C4-2B (cell line): ENCODE results near the gene ZBTB20.

Experiments used
- H3K27ac ChIP-seq: fragments of 450-650 bp; 2 replicates; pipeline ENCODE4 v1.5.1; 2017
- ZFX ChIP-seq: fragments of 450-650 bp; IDR thresholded peaks from 2 replicates; pipeline ENCODE4 v1.6.1; 2017
- TF ChIP-seq, protein P1 (sequence below): fragments of 450-650 bp; conservative IDR thresholded peaks from 2 replicates; pipeline ENCODE4 v1.5.1; 2017; ENCODE audit warnings: mild to moderate bottlenecking

The ZBTB20 gene

DNA sequence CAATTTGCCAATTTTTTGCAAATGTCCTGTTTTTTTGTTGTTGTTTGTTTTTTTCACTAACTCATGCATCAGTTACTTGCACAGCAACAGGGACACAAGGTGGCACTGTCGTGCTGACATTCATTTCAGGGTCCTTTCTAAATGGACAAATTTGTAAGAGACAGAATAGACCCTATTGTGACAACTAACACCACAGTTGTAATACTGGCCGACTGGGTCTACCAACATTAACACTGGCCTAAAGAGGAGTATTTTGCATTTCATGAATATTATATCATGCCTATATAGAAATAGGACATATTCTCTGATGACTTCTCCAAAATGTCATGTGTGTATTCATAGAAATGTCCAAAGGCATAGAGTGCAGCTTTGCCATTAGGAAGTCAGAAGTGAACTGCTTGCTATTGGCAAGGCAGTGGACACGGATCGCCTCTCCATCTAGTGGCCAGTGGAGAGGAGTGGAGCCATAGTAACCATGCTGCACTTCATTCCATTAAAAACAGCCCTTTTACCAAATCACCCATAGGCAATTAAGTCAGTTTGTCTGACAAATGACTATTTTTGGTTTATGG, 54.8 kb downstream of the ZBTB20 start:
- TF ChIP-seq, protein P1, sequence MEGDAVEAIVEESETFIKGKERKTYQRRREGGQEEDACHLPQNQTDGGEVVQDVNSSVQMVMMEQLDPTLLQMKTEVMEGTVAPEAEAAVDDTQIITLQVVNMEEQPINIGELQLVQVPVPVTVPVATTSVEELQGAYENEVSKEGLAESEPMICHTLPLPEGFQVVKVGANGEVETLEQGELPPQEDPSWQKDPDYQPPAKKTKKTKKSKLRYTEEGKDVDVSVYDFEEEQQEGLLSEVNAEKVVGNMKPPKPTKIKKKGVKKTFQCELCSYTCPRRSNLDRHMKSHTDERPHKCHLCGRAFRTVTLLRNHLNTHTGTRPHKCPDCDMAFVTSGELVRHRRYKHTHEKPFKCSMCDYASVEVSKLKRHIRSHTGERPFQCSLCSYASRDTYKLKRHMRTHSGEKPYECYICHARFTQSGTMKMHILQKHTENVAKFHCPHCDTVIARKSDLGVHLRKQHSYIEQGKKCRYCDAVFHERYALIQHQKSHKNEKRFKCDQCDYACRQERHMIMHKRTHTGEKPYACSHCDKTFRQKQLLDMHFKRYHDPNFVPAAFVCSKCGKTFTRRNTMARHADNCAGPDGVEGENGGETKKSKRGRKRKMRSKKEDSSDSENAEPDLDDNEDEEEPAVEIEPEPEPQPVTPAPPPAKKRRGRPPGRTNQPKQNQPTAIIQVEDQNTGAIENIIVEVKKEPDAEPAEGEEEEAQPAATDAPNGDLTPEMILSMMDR, result peak; percentile 81
- no peak for TF ChIP-seq ZFX
- no peak overlapping the region for H3K27ac ChIP-seq

DNA sequence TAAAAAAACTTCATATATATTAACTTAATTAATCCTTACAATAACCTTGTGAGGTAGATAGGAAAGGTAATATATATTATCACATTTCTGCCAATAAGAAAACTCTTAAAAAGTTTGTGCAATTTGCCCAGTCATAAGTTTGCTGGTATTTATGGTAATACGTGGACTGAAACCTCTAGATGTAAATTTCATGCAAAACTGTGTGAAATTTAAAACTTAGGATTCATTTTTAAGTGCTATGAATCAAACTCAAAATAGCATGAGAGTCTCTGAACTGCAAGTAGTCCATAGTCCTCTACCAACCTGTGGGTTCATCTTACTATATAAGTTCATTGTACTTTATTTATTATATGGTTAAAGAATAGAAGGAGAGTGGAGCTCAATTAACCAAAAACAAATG, 56.4 kb downstream of the ZBTB20 start:
- TF ChIP-seq, protein P1, result no peak
- no peak for TF ChIP-seq ZFX
- H3K27ac ChIP-seq, result no peak overlapping the region

DNA sequence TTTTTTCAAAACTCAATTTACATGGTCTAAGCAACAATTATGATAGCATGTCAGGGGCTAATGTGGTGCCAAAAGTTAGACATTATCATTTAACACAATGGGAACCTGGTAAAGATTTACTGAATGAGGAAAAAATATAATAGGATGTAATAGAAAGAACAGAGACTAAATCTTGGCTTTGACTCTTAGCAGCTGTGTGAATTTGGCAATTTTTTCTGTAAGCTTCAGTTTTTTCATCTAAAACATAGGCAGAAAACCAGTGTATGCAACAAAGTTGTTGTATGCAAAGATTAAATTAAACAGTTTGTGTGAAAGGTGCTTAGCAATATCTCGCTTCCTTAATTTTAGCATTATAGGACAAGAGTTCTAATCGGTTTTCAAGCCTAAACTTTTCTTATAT, 57.6 kb downstream of the ZBTB20 start:
- H3K27ac ChIP-seq, result no peak overlapping the region
- no peak for TF ChIP-seq ZFX
- TF ChIP-seq, protein P1, result no peak

DNA sequence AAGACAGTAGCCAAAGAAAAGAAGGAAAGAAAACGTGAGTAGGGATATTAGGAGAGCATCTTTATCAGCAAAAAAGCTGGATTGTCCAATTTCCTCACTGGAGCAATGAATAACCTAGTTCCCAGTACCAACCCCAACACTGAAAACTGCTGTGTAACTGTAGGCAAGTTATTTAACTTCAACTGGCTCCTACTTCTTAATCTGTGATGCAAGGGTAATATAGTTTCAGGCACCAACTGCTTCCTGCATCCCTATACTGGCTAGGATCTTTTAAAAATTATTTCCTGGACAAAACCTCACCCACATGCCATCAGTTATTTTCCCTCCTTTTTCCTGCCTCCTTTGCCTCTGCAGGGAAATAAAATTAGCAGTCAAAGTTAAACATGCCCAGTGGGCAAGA, 59.6 kb downstream of the ZBTB20 start:
- H3K27ac ChIP-seq, result no peak overlapping the region
- TF ChIP-seq, protein P1, result no peak
- TF ChIP-seq ZFX, result no peak

DNA sequence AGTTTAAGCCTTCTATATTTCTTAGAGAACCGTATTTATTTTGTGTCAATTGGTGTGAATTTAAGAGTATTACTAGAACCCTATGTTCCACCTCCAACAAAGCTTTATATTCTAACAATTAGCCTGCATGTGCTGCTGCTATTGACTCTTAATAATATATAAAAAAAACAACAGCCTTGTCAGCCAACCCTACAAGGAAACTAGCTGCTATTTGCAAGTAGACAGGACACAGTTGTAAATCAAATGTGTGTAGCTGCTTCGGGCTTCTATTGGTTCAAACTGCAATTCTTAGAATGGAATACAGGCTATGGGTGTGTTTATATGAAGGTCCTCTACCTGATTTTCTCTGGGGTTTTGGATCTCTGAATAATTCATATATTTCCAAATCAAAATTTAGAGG, 60.7 kb downstream of the ZBTB20 start:
- TF ChIP-seq ZFX, result no peak
- TF ChIP-seq, protein P1, result no peak
- no peak overlapping the region for H3K27ac ChIP-seq

DNA sequence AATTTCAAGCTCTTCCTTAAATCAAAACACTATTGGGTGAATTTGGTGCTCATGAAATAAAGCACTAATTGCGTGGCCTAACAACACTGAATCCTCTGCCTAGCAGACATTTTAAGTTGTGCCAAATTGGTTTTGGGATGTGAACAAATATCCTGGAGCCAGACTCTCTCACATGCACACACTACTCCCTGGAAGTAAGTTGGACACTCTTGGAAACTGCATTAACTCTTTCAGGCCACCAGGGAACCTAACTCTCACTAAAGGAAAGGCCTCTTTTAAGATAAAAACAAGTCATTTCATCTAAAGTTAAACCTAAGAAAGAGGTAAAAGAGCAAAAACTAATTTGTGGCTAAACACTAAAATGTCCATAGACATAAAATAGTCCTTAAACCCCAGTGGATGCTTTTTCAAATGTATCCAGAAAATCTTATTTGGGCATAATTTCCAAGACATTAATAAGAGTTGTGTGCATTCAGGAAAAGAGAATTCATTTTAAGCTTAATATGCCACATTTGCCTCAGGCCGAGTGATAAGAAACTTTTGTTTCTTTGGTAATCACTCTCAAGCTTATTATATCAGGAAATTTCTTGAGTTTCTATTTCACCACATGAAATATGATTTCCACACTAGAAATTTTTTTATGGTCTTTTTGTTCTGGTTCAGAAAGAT, 61.8 kb downstream of the ZBTB20 start:
- TF ChIP-seq ZFX, result no peak
- TF ChIP-seq, protein P1, result peak; percentile 27
- H3K27ac ChIP-seq, result no peak overlapping the region

DNA sequence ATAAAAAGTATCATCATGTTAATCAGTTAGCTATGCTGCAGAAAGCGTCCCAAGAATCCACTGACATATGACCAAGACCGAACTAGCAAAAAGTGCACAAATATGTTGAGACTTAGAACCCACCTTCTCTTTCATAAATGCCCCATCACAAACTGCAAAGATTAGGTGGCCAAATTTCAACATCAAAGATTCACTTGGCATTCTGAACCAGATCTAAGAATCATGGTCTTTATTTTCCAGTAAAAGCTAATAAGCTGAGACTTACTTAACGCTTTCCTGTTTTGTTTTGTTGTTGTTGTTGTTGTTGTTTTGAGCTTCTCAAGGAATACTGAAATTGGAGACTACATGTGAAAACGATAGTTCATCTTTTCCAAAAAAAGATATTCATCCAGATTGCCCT, 62.4 kb downstream of the ZBTB20 start:
- no peak for TF ChIP-seq ZFX
- TF ChIP-seq, protein P1, result no peak
- no peak overlapping the region for H3K27ac ChIP-seq
